Body of pancreas (tissue), 4 donors: Measurements from ENCODE around the gene CLDN1.

Experiments
- CTCF ChIP-seq, 7 experiments: fragments of 450-650 bp in 4 of 7; fragments of 200-600 bp in 3 of 7; sonication (generic) in 3 of 7; IDR thresholded peaks; one replicate each; pipeline ENCODE4 v1.5.1; 2016 to 2019; ENCODE audit warnings: antibody characterized with exemption in 7 of 7
- POLR2A ChIP-seq, 3 donors: fragments of 450-650 bp; IDR thresholded peaks; one replicate each; pipeline ENCODE4 v1.6.1; 2016; ENCODE audit warnings: antibody characterized with exemption in 3 of 3, mild to moderate bottlenecking in 2 of 3

- TF ChIP-seq POLR2A (IDR thresholded peaks at IDR 0.05) (no peak), CTCF (IDR thresholded peaks at IDR 0.05) (no peak)
Observed at GRCh38 chr3:190309414-190309813, 12.8 kb downstream of the CLDN1 start.
